ENCODE measurements around the gene TMEM163.

DNA sequence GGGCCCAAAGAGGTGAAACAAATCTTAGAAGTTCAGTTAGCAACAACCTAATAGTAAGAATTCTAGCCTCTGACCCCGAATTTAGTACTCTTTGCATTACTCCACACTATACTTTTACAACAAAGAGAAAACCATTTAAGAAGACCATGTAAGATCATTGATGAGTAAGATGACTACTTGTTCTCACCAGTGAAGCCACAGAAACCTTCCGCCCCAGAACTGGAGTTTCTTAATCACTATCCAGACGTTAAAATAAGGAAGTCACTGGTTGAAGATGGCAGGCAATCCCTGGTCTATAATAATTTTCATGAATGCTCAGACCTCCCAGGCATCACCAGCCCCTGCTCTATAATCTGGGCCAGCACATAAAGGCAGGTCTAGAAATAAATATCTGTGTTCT lies 95.0 kb downstream of the TMEM163 start:
- no peak for TF ChIP-seq EZH2 (IDR thresholded peaks at IDR 0.05)
- no peak for TF ChIP-seq CTCF (IDR thresholded peaks at IDR 0.05)

Data from neural progenitor cell (in vitro differentiated cells).